Measurements from ENCODE around the gene DPP7. TPM values are rescaled to one million over a fixed set of nuclear protein-coding genes. Genes with fewer than 3 reads are reported as not detected.

The DPP7 gene
- total RNA-seq, 2 donors from 2014 or later = 165 to 188 TPM

- Histone ChIP-seq H3K27ac (no peak overlapping the region), H3K27me3 (no peaks in the 10 kb centered on the region), H3K4me3 (no peak overlapping the region), H3K4me1 (no peaks in the 10 kb centered on the region), H3K36me3 (peaks cover 61% of the 10 kb centered on the region), H3K9me3 (no peaks in the 10 kb centered on the region)
- TF ChIP-seq CTCF (IDR thresholded peaks at IDR 0.05) = no peak
- no peak for DNase-seq (ENCODE audit: low spot score)
Observed at GRCh38 chr9:137097761-137098462, 16.6 kb downstream of the DPP7 start.

GRCh38 chr9:137096785-137097546, 17.6 kb downstream of the DPP7 start:
- no peak overlapping the region for H3K4me3 ChIP-seq
- H3K9me3 ChIP-seq = no peaks in the 10 kb centered on the region
- H3K36me3 ChIP-seq = peaks cover 62% of the 10 kb centered on the region

GRCh38 chr9:137095664-137096517, 18.6 kb downstream of the DPP7 start:
- no peak overlapping the region for H3K27ac ChIP-seq
- no peaks in the 10 kb centered on the region for H3K4me1 ChIP-seq
- no peak overlapping the region for H3K4me3 ChIP-seq
- TF ChIP-seq CTCF (IDR thresholded peaks at IDR 0.05) = peak in 1 of 2 donors; percentile 17
- H3K36me3 ChIP-seq = peaks cover 52% of the 10 kb centered on the region
- no peaks in the 10 kb centered on the region for H3K27me3 ChIP-seq
- no peak for DNase-seq (ENCODE audit: low spot score)
- H3K9me3 ChIP-seq = no peaks in the 10 kb centered on the region

More at GRCh38 chr9:137096785-137097546, 17.6 kb downstream of the DPP7 start:
- H3K27me3 ChIP-seq = no peaks in the 10 kb centered on the region
- no peaks in the 10 kb centered on the region for H3K4me1 ChIP-seq
- no peak for TF ChIP-seq CTCF (IDR thresholded peaks at IDR 0.05)
- DNase-seq (ENCODE audit: low spot score) = no peak
- H3K27ac ChIP-seq = no peak overlapping the region

GRCh38 chr9:137089232-137089947, 25.1 kb downstream of the DPP7 start:
- Histone ChIP-seq H3K9me3 (no peaks in the 10 kb centered on the region), H3K36me3 (peaks cover 17% of the 10 kb centered on the region)
- DNase-seq (ENCODE audit: low spot score) = no peak

More at GRCh38 chr9:137089232-137089947, 25.1 kb downstream of the DPP7 start:
- H3K27ac ChIP-seq = no peak overlapping the region
- H3K4me1 ChIP-seq = peaks cover 0 to 25% of the 10 kb centered on the region in 2 donors
- H3K4me3 ChIP-seq = no peak overlapping the region
- no peak for TF ChIP-seq CTCF (IDR thresholded peaks at IDR 0.05)
- H3K27me3 ChIP-seq = no peaks in the 10 kb centered on the region
